Measurements from ENCODE around the gene MCUR1. TPM values are rescaled to one million over a fixed set of nuclear protein-coding genes. Genes with fewer than 3 reads are reported as not detected.

MCUR1 gene
- total RNA-seq, 1 donor from 2014 or later = 19.3 TPM

Other genes with a start within 250 kb of the MCUR1 start
- 20.4 TPM for gene SIRT5, start 240.0 kb downstream of the MCUR1 start, total RNA-seq
- 56.9 TPM for gene NOL7, start 199.2 kb downstream of the MCUR1 start, total RNA-seq
- gene RANBP9, start 102.7 kb downstream of the MCUR1 start, total RNA-seq = 41.7 TPM
- gene RNF182, start 110.4 kb upstream of the MCUR1 start, total RNA-seq = 0.89 TPM

Measured in ureter (tissue), 1 donor.